Transverse colon (tissue), 4 donors: ENCODE results near the gene MAD2L1BP. TPM values are rescaled to one million over a fixed set of nuclear protein-coding genes. Genes with fewer than 3 reads are reported as not detected.

Experiments
- DNase-seq: peaks from one replicate; pipeline ENCODE4 v3.0.0-alpha.2; 2019
- H3K27ac ChIP-seq, 4 donors: fragments of 200-600 bp; sonication (generic); 2 replicates each; pipeline ENCODE4 v1.5.1; 2016 to 2018; ENCODE audit warnings: inconsistent platforms in 4 of 4
- H3K27me3 ChIP-seq: fragments of 200-600 bp; sonication (generic); 2 replicates; pipeline ENCODE4 v1.5.1; 2017; ENCODE audit warnings: inconsistent platforms
- H3K36me3 ChIP-seq, 4 donors: fragments of 200-600 bp; sonication (generic); 2 replicates each; pipeline ENCODE4 v1.5.1; 2017 to 2019; ENCODE audit warnings: inconsistent platforms in 4 of 4
- H3K4me1 ChIP-seq, 4 donors: fragments of 200-600 bp; sonication (generic); 2 replicates each; pipeline ENCODE4 v1.5.1; 2017 to 2020; ENCODE audit warnings: inconsistent platforms in 4 of 4
- H3K4me3 ChIP-seq, 4 donors: fragments of 200-600 bp; sonication (generic); 1 replicate in 1 of 4; 2 replicates in 3 of 4; pipeline versions ENCODE4 v1.5.1 to v1.6.1; 2017 to 2019; ENCODE audit warnings: inconsistent platforms in 4 of 4
- H3K9me3 ChIP-seq, 2 donors: fragments of 200-600 bp; sonication (generic); 2 replicates each; pipeline ENCODE4 v1.5.1; 2017 to 2019; ENCODE audit warnings: inconsistent platforms in 2 of 2
- EP300 ChIP-seq: sonication (generic); formaldehyde crosslinking; IDR thresholded peaks from one replicate; pipeline ENCODE4 v1.6.1; 2017; ENCODE audit warnings: antibody characterized with exemption, low read depth
- POLR2A ChIP-seq: fragments of 450-650 bp; IDR thresholded peaks from one replicate; pipeline ENCODE4 v1.6.1; 2016; ENCODE audit warnings: antibody characterized with exemption, mild to moderate bottlenecking, moderate library complexity
- POLR2AphosphoS5 ChIP-seq, 3 donors: sonication (generic); formaldehyde crosslinking; IDR thresholded peaks; one replicate each; pipeline ENCODE4 v1.6.1; 2016; ENCODE audit warnings: antibody characterized with exemption in 3 of 3
- WGBS, 2 donors: methylation state at CpG; one replicate each; pipeline ENCODE4 v1.1.5; 2018; ENCODE audit warnings: low coverage in 1 of 2; 5-methylcytosine and 5-hydroxymethylcytosine counted together
- in situ Hi-C, 4 donors: fragments of 200-750 bp; cut with MboI; loops; one replicate each; pipeline versions ENCODE4 v1.15.0 to v1.15.1; 2017; ENCODE audit warnings: low sequenced_read_pairs in 3 of 4, low pct_ligation_motif_present in 1 of 4, low pct_unique_long_range_greater_than_20kb in 1 of 4
- intact Hi-C: fragments of 100-400 bp; cut with DNase I; formaldehyde crosslinking; loops from one replicate; pipeline ENCODE4 v1.15.1; 2023; ENCODE audit warnings: low total_unique reads
- total RNA-seq, 4 donors: library from RNA; depleted of rRNA; stranded (reverse); fragments of >200 nt; gene quantifications; one replicate each; pipeline ENCODE4 v1.1.0, GENCODE V29; 2016

Gene MAD2L1BP
- total RNA-seq, 4 donors from 2014 or later, result 10.0 to 61.0 (median 42.4) TPM

DNA sequence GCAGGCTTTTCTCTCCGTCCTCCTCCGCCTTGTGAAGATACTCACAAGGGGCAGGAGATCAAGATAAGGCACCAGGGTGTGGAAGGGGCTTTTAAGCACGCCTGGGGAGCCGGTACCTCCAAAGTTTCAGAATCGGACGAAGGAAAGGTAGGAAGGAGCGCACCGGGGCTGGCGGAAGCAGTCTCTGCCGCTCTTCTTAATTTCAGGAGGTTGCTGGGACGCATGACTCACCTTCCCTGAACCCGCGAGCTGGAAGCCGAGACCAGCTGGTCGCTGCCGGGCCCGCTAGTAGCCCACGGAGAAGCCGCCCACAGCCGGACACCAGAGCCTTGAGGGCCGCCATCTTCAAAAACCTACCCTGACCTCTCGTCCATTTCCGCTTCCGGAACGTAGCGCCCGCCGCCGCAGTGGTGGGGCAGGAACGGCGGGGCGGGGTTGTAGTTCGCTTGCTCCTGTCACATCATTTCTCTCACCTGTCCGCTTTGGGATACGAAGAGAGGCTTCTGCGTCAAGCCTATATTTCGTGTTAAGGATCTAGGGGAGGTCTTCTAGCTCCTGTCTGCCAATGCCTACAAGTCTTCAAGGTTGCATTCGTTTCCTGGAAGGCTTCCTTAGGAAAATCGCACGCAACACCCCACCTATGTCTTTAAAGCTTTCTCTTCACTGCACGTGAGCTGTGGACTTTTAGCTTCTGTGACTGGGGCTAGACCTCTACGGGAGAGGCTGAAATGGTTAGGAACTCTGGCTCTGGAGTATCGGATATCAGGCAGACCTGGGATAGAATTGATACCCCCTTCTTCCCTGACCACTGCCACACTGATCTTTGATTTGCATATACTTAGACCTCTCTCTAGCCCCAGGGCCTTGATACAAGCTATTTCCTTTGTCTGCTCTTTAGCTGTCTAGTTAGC is 52.1 kb downstream of the MAD2L1BP start, which contains the start of gene MRPS18A:
Gene MRPS18A, minus strand, starts transcription at position 355 of the 911 bp plus-strand sequence. Its CDS starts 12 bp downstream, at position 343.
- no peaks in the 10 kb centered on the region for H3K9me3 ChIP-seq
- H3K36me3 ChIP-seq, result no peaks in the 10 kb centered on the region
- no peaks in the 10 kb centered on the region for H3K27me3 ChIP-seq
- in situ Hi-C loops, result no loop called here
- peak within 1 kb of the TSS; percentile 80 to 90 (median 84) for H3K27ac ChIP-seq
- H3K4me3 ChIP-seq, result peak within 1 kb of the TSS; percentile 79 to 97 (median 84)
- DNase-seq, result peak; percentile 91
- WGBS, 2 donors, result 0 to 7% methylated on average over 3 to 43 of the region's 43 CpGs
- TF ChIP-seq POLR2AphosphoS5 (IDR thresholded peaks at IDR 0.05) (peak; percentile 81 to 83 (median 82)), EP300 (no peak), POLR2A (peak; percentile 66)
- peaks cover 8 to 44% (median 39%) of the 10 kb centered on the region in 4 donors for H3K4me1 ChIP-seq
- intact Hi-C loops, result no loop called here

DNA sequence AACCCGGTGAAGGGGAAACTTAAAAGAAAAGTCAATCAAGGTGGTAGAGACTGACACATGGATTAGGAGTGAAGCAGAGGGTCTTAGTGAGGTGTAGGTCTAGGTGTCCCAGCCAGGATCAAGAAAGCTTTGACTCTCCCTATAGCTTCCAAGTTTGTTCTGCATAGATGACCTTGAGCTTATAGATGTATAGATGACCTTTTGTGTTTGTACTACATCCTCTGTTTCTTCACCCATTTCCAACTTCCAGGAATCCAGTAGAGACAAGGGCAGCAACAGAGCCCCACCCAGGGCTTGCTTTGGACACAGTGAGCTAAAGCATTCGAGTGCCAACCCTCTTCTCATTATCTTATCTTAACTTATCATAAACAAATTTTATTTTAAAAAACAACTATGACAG is 53.8 kb downstream of the MAD2L1BP start:
- H3K27ac ChIP-seq, result no peak overlapping the region
- no peak for TF ChIP-seq EP300
- no peaks in the 10 kb centered on the region for H3K27me3 ChIP-seq
- H3K36me3 ChIP-seq, result no peaks in the 10 kb centered on the region
- intact Hi-C loops (no loop called here), in situ Hi-C loops (no loop called here)
- H3K9me3 ChIP-seq, result no peaks in the 10 kb centered on the region
- no peak overlapping the region for H3K4me3 ChIP-seq
- H3K4me1 ChIP-seq, result peaks cover 8 to 27% (median 23%) of the 10 kb centered on the region in 4 donors
- DNase-seq, result no peak
- 57 to 65% methylated on average over 2 of the region's 2 CpGs for WGBS, 2 donors

Other genes with a start within 250 kb of the MAD2L1BP start
- gene ABCC10, start 208.3 kb upstream of the MAD2L1BP start, total RNA-seq, result 10 to 100 TPM; 28.0 to 56.9 (median 33.7) TPM
- 1 to 10 TPM in 1 of 4 donors, under 1 TPM in 1, not detected in 2; 0.95 to 1.1 TPM for gene DLK2, start 180.3 kb upstream of the MAD2L1BP start, total RNA-seq
- gene TJAP1, start 158.3 kb upstream of the MAD2L1BP start, total RNA-seq, result 10 to 100 TPM; 10.9 to 22.4 (median 17.9) TPM
- gene LRRC73, start 125.5 kb upstream of the MAD2L1BP start, total RNA-seq, result under 1 TPM in 2 of 4 donors, not detected in 2; 0.60 to 0.96 TPM
- gene YIPF3, start 118.9 kb upstream of the MAD2L1BP start, total RNA-seq, result 100 to 1,000 TPM in 3 of 4 donors, 10 to 100 TPM in 1; 83.4 to 146 (median 103) TPM
- 10 to 100 TPM in 3 of 4 donors, 1 to 10 TPM in 1; 7.4 to 24.7 (median 15.5) TPM for gene POLR1C, start 118.8 kb upstream of the MAD2L1BP start, total RNA-seq
- gene XPO5, start 59.8 kb upstream of the MAD2L1BP start, total RNA-seq, result 10 to 100 TPM; 11.3 to 25.1 (median 17.6) TPM
- 10 to 100 TPM in 1 of 4 donors, 1 to 10 TPM in 3; 2.2 to 10.6 (median 7.0) TPM for gene POLH, start 59.7 kb upstream of the MAD2L1BP start, total RNA-seq
- gene GTPBP2, start 6.6 kb upstream of the MAD2L1BP start, total RNA-seq, result 100 to 1,000 TPM in 1 of 4 donors, 10 to 100 TPM in 3; 83.7 to 115 (median 86.8) TPM
- gene RSPH9, start 9.2 kb downstream of the MAD2L1BP start, total RNA-seq, result not detected
- 10 to 100 TPM; 25.4 to 48.6 (median 40.3) TPM for gene MRPS18A, start 52.0 kb downstream of the MAD2L1BP start, total RNA-seq
- 100 to 1,000 TPM; 131 to 608 (median 203) TPM for gene VEGFA, start 134.4 kb downstream of the MAD2L1BP start, total RNA-seq